ENCODE results near the gene UBL3.

GRCh38 chr13:29791997-29792780, 58.2 kb downstream of the UBL3 start:
- TF ChIP-seq EZH2 (IDR thresholded peaks at IDR 0.05; ENCODE audit: low read length, unreplicated experiment) (no peak), CTCF (conservative IDR thresholded peaks at IDR 0.05; ENCODE audit: low read depth, low read length) (no peak), EZH2phosphoT487 (IDR thresholded peaks at IDR 0.05; ENCODE audit: borderline replicate concordance, low read length) (no peak)

All from PC-3 (cell line).